MM.1S (cell line): ENCODE results near the gene GAB1.

ENCODE experiments used
- DNase-seq: peaks from one replicate; pipeline ENCODE4 v3.0.0-alpha.2; 2015
- H2AFZ ChIP-seq: fragments of 300-600 bp; sonication (generic); 2 replicates; pipeline ENCODE4 v1.6.0; 2016; ENCODE audit warnings: antibody characterized with exemption, low read length
- H3F3A ChIP-seq: fragments of 300-600 bp; sonication (generic); 2 replicates; pipeline ENCODE4 v1.6.1; 2016; ENCODE audit warnings: mild to moderate bottlenecking, antibody characterized with exemption, low read length, moderate library complexity, mixed read lengths; ENCODE audit not compliant: insufficient read depth
- H3K27ac ChIP-seq: fragments of 300-600 bp; sonication (generic); 2 replicates; pipeline ENCODE4 v1.5.1; 2016; ENCODE audit warnings: mild to moderate bottlenecking, low read length
- H3K27me3 ChIP-seq: fragments of 300-600 bp; sonication (generic); replicated peaks from 2 replicates; pipeline ENCODE4 v1.6.0; 2016; ENCODE audit warnings: low read length; ENCODE audit not compliant: insufficient read depth
- H3K36me3 ChIP-seq: fragments of 300-600 bp; sonication (generic); replicated peaks from 2 replicates; pipeline ENCODE4 v1.6.1; 2016; ENCODE audit warnings: mild to moderate bottlenecking, low read length, mixed read lengths; ENCODE audit not compliant: insufficient read depth
- H3K4me1 ChIP-seq: fragments of 300-600 bp; sonication (generic); 2 replicates; pipeline ENCODE4 v1.6.1; 2016; ENCODE audit warnings: low read length, mixed read lengths
- H3K4me2 ChIP-seq: fragments of 300-600 bp; sonication (generic); 2 replicates; pipeline ENCODE4 v1.6.0; 2016; ENCODE audit warnings: low read depth, low read length
- H3K4me3 ChIP-seq: fragments of 300-600 bp; sonication (generic); 2 replicates; pipeline ENCODE4 v1.5.1; 2016; ENCODE audit warnings: low read length, mixed read lengths
- H3K79me2 ChIP-seq: fragments of 300-600 bp; sonication (generic); 2 replicates; pipeline ENCODE4 v1.6.1; 2016; ENCODE audit warnings: mixed run types, low read length, mixed read lengths
- H3K9ac ChIP-seq: fragments of 300-600 bp; sonication (generic); 2 replicates; pipeline ENCODE4 v1.6.1; 2016; ENCODE audit warnings: low read length, mixed read lengths
- H3K9me2 ChIP-seq: fragments of 300-600 bp; sonication (generic); replicated peaks from 2 replicates; pipeline ENCODE4 v1.6.1; 2016; ENCODE audit warnings: mild to moderate bottlenecking, low read length, mixed read lengths; ENCODE audit not compliant: insufficient read depth
- H3K9me3 ChIP-seq: fragments of 300-600 bp; sonication (generic); replicated peaks from 2 replicates; pipeline ENCODE4 v1.6.1; 2016; ENCODE audit warnings: mild to moderate bottlenecking, low read length, mixed read lengths; ENCODE audit not compliant: insufficient read depth
- H4K20me1 ChIP-seq: fragments of 300-600 bp; sonication (generic); 2 replicates; pipeline ENCODE4 v1.6.1; 2016; ENCODE audit warnings: mild to moderate bottlenecking, low read length, moderate library complexity, mixed read lengths; ENCODE audit not compliant: insufficient read depth
- CTCF ChIP-seq: fragments of 300-600 bp; sonication (generic); IDR thresholded peaks from 2 replicates; pipeline ENCODE4 v1.5.1; 2016; ENCODE audit warnings: antibody characterized with exemption, low read length, mixed read lengths
- EZH2 ChIP-seq: fragments of 300-600 bp; sonication (generic); optimal IDR thresholded peaks from 2 replicates; pipeline ENCODE3; 2017; ENCODE audit warnings: low read depth, mild to moderate bottlenecking, antibody characterized with exemption, low read length, mixed read lengths
- EZH2phosphoT487 ChIP-seq: fragments of 300-600 bp; sonication (generic); IDR thresholded peaks from 2 replicates; pipeline ENCODE4 v1.6.1; 2018; ENCODE audit warnings: antibody characterized with exemption, low read length

GAB1 gene

GRCh38 chr4:143380629-143381028 is 44.0 kb downstream of the GAB1 start:
- Histone ChIP-seq H3K36me3 (no peaks in the 10 kb centered on the region), H4K20me1 (peaks cover 72% of the 10 kb centered on the region), H3K79me2 (peaks cover 100% of the 10 kb centered on the region), H3K9me3 (no peaks in the 10 kb centered on the region), H2AFZ (no peak overlapping the region), H3K27me3 (no peaks in the 10 kb centered on the region), H3K4me3 (no peak overlapping the region), H3F3A (peaks cover 35% of the 10 kb centered on the region), H3K9ac (no peak overlapping the region), H3K4me2 (no peak overlapping the region), H3K27ac (no peak overlapping the region), H3K9me2 (no peaks in the 10 kb centered on the region), H3K4me1 (peaks cover 59% of the 10 kb centered on the region)
- TF ChIP-seq CTCF (no peak), EZH2 (no peak), EZH2phosphoT487 (no peak)
- DNase-seq, result no peak

GRCh38 chr4:143381189-143382118 is 44.8 kb downstream of the GAB1 start:
- TF ChIP-seq CTCF (no peak), EZH2phosphoT487 (no peak)
- H3K4me1 ChIP-seq, result peaks cover 51% of the 10 kb centered on the region
- no peak overlapping the region for H3K27ac ChIP-seq
- peaks cover 28% of the 10 kb centered on the region for H3F3A ChIP-seq
- H2AFZ ChIP-seq, result no peak overlapping the region
- H3K79me2 ChIP-seq, result peaks cover 100% of the 10 kb centered on the region
- no peaks in the 10 kb centered on the region for H3K9me2 ChIP-seq
- DNase-seq, result peak; percentile 7
- no peaks in the 10 kb centered on the region for H3K27me3 ChIP-seq
- H4K20me1 ChIP-seq, result peaks cover 70% of the 10 kb centered on the region
- no peaks in the 10 kb centered on the region for H3K36me3 ChIP-seq
- no peak overlapping the region for H3K9ac ChIP-seq
- no peak overlapping the region for H3K4me2 ChIP-seq
- H3K9me3 ChIP-seq, result no peaks in the 10 kb centered on the region
- no peak overlapping the region for H3K4me3 ChIP-seq

- peaks cover 100% of the 10 kb centered on the region for H3K79me2 ChIP-seq
Measured at GRCh38 chr4:143382596-143382995, 45.9 kb downstream of the GAB1 start.

More at GRCh38 chr4:143382596-143382995, 45.9 kb downstream of the GAB1 start:
- Histone ChIP-seq H3K9me2 (no peaks in the 10 kb centered on the region), H3K4me1 (peaks cover 39% of the 10 kb centered on the region), H3K9me3 (no peaks in the 10 kb centered on the region), H3K4me3 (no peak overlapping the region), H3K27me3 (no peaks in the 10 kb centered on the region), H4K20me1 (peaks cover 75% of the 10 kb centered on the region), H3K27ac (no peak overlapping the region), H3F3A (peaks cover 17% of the 10 kb centered on the region), H3K4me2 (peak overlapping the region; percentile 22; the same call in 1 of the 2 replicates), H3K9ac (no peak overlapping the region), H2AFZ (no peak overlapping the region), H3K36me3 (no peaks in the 10 kb centered on the region)
- TF ChIP-seq CTCF (no peak), EZH2 (no peak), EZH2phosphoT487 (no peak)
- DNase-seq, result peak; percentile 15
